Measurements from ENCODE around the gene DRP2.
"Not testable (repeated sequence)": the region's sequence is repeated elsewhere in the genome, so short reads cannot be mapped to it uniquely, and the experiment has no call there.

DRP2 gene, protein sequence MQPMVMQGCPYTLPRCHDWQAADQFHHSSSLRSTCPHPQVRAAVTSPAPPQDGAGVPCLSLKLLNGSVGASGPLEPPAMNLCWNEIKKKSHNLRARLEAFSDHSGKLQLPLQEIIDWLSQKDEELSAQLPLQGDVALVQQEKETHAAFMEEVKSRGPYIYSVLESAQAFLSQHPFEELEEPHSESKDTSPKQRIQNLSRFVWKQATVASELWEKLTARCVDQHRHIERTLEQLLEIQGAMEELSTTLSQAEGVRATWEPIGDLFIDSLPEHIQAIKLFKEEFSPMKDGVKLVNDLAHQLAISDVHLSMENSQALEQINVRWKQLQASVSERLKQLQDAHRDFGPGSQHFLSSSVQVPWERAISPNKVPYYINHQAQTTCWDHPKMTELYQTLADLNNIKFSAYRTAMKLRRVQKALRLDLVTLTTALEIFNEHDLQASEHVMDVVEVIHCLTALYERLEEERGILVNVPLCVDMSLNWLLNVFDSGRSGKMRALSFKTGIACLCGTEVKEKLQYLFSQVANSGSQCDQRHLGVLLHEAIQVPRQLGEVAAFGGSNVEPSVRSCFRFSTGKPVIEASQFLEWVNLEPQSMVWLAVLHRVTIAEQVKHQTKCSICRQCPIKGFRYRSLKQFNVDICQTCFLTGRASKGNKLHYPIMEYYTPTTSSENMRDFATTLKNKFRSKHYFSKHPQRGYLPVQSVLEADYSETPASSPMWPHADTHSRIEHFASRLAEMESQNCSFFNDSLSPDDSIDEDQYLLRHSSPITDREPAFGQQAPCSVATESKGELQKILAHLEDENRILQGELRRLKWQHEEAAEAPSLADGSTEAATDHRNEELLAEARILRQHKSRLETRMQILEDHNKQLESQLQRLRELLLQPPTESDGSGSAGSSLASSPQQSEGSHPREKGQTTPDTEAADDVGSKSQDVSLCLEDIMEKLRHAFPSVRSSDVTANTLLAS

DNA sequence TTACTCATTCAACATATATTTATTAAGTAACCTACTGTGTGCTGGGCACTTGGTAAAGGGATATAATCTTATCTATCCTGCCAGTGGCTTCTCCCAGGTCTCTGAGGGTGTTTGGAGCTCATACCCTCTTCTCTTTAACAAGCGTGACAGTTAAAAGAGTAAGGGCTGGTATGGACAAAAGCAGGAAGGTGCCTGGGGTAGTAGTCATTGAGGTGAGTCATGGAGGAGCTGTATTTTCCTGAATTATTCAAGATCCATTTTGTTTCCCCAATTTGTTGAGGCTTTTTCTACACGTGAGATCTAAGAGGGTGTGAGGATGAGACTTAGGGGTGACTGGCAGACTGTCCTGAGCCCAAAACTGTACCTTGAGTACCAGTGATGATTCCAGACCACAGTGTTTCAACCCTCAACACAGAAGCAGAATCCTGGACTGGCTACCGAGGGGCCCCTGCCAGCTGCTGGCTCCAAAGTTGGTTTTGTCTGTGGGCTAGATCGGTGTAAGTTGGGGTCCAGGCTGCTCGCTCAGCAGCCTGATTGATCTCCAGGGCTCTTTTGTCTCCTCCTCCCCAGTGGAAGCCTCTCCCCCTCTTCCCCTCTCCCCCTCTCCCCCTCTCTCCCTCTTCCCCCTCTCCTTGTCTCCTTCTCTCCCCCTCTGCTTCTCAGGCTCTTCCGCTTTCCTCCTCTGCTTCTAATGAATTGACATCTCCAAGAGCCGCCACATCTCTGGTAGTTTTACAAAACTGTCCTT is at the start of gene DRP2:
DRP2 (plus strand) TSS at position 671 of the 748 bp plus-strand sequence. CDS start 11,862 bp downstream, outside the sequence.
- Histone ChIP-seq H3K4me3 (ENCODE audit: low read length) (peak within 1 kb of the TSS; percentile 51), H3K4me1 (ENCODE audit: insufficient read depth, low read length) (peaks cover 4% of the 10 kb centered on the region), H3K36me3 (ENCODE audit: insufficient read depth, low read length) (no peaks in the 10 kb centered on the region), H3K27me3 (ENCODE audit: insufficient read depth, low read length) (no peaks in the 10 kb centered on the region), H3K9me3 (ENCODE audit: low read length) (no peaks in the 10 kb centered on the region), H2AFZ (ENCODE audit: low read depth, low read length) (peak within 1 kb of the TSS; percentile 29)

DNA sequence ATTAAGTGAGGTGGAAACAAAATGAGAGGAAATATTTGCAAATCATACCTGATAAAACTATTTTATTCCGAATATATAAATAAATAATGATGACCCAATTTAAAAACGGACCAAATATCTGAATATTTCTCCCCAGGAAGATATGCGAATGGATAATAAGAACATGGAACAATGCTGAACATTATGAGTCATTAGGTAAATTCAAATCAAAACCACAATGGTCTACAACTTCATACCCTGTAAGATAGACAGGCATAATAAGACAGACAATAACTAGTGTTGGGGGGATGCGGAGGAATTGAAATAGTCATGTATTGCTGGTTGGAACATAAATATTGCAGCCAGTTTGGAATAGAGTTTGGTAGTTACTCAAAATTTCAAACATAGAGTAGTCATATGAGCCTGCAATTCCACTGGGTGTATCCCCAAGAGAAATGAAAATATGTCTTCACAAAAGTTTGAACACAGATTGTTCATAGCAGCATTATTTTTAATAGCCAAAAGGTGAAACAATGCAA is 47.6 kb upstream of the DRP2 start:
- H2AFZ ChIP-seq (ENCODE audit: low read depth, low read length): no peak overlapping the region
- H3K4me3 ChIP-seq (ENCODE audit: low read length): no peak overlapping the region
- no peaks in the 10 kb centered on the region for H3K27me3 ChIP-seq (ENCODE audit: insufficient read depth, low read length)
- H3K36me3 ChIP-seq (ENCODE audit: insufficient read depth, low read length): no peaks in the 10 kb centered on the region
- H3K4me1 ChIP-seq (ENCODE audit: insufficient read depth, low read length): no peaks in the 10 kb centered on the region
- H3K9me3 ChIP-seq (ENCODE audit: low read length): no peaks in the 10 kb centered on the region

DNA sequence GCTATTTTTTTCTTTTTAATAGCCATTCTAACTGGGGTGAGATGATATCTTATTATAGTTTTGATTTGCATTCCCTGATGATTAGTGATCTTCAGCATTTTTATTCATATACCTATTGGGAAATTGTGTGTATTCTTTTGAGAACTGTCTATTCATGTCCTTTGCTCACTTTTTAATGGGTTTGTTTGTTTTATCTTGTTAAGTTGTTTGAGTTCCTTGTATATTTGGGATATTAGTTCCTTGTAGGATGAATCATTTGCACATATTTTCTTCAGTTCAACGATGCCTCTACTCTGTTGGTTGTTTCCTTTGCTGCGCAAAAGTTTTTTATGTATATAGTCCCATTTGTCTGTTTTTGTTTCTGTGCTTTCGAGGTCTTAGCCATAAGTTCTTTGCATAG is 43.1 kb upstream of the DRP2 start:
- H3K9me3 ChIP-seq (ENCODE audit: low read length): no peaks in the 10 kb centered on the region
- H3K27me3 ChIP-seq (ENCODE audit: insufficient read depth, low read length): no peaks in the 10 kb centered on the region
- no peaks in the 10 kb centered on the region for H3K4me1 ChIP-seq (ENCODE audit: insufficient read depth, low read length)

GRCh38 chrX:101184876-101185275 is 34.7 kb upstream of the DRP2 start:
- H3K27me3 ChIP-seq (ENCODE audit: insufficient read depth, low read length); H3K36me3 ChIP-seq (ENCODE audit: insufficient read depth, low read length); H3K4me1 ChIP-seq (ENCODE audit: insufficient read depth, low read length); H3K4me3 ChIP-seq (ENCODE audit: low read length); H2AFZ ChIP-seq (ENCODE audit: low read depth, low read length); H3K9me3 ChIP-seq (ENCODE audit: low read length): not testable (repeated sequence)

More for the DNA sequence above, 43.1 kb upstream of the DRP2 start:
- Histone ChIP-seq H3K4me3 (ENCODE audit: low read length) (no peak overlapping the region), H2AFZ (ENCODE audit: low read depth, low read length) (no peak overlapping the region), H3K36me3 (ENCODE audit: insufficient read depth, low read length) (no peaks in the 10 kb centered on the region)

- not testable (repeated sequence) for H3K36me3 ChIP-seq (ENCODE audit: insufficient read depth, low read length); H2AFZ ChIP-seq (ENCODE audit: low read depth, low read length); H3K4me3 ChIP-seq (ENCODE audit: low read length); H3K27me3 ChIP-seq (ENCODE audit: insufficient read depth, low read length); H3K9me3 ChIP-seq (ENCODE audit: low read length); H3K4me1 ChIP-seq (ENCODE audit: insufficient read depth, low read length)
Measured at GRCh38 chrX:101187961-101188360, 31.6 kb upstream of the DRP2 start.

DNA sequence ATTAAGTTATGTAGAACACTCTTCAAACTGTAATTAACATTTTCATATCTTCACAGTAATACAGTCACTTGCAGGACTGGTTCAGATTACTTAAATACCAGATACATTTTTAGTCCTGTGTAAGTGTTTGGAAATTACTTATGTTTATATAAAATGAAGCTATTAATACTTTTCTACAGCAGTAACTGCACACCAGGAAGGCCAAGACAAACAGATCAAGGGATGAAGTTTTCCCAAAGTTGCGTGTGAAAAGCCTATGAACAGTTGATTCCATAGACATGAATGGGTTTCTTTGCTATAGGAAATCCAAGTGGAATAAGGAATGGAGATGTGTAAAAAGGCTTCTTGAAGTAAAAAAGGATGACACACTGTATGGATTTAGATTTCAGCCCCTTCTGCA is 28.9 kb upstream of the DRP2 start:
- Histone ChIP-seq H3K9me3 (ENCODE audit: low read length) (no peaks in the 10 kb centered on the region), H3K36me3 (ENCODE audit: insufficient read depth, low read length) (no peaks in the 10 kb centered on the region), H3K27me3 (ENCODE audit: insufficient read depth, low read length) (no peaks in the 10 kb centered on the region), H3K4me1 (ENCODE audit: insufficient read depth, low read length) (no peaks in the 10 kb centered on the region), H3K4me3 (ENCODE audit: low read length) (no peak overlapping the region), H2AFZ (ENCODE audit: low read depth, low read length) (no peak overlapping the region)

DNA sequence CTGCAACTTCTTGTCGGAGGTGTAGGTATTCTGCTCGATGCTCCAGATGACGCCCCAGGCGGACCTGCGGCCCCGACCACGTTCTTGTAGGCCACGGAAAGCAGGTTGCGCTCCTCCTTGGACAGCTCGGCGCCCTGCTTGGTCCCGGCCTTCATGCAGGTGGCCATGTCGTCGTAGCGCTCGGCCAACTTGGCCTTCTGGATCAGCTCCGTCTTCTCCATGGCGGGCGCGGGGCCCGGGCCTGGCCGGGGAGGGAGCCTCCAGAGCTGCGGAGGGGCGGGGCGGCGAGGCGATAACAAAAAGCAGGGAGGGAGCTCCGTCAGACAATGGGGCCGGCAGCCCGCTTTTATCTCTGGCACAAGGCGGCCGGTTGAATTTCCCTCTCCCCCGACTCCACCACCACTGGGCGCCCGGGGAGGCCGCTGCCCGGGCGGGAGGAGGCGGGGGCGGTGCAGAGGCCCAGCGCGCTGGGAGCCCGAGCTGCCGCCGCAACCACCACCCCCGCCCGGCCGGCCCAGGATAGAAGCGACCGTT is 28.3 kb upstream of the DRP2 start:
- no peaks in the 10 kb centered on the region for H3K9me3 ChIP-seq (ENCODE audit: low read length)
- no peaks in the 10 kb centered on the region for H3K36me3 ChIP-seq (ENCODE audit: insufficient read depth, low read length)
- H3K4me3 ChIP-seq (ENCODE audit: low read length): no peak overlapping the region
- no peaks in the 10 kb centered on the region for H3K27me3 ChIP-seq (ENCODE audit: insufficient read depth, low read length)
- H3K4me1 ChIP-seq (ENCODE audit: insufficient read depth, low read length): no peaks in the 10 kb centered on the region
- no peak overlapping the region for H2AFZ ChIP-seq (ENCODE audit: low read depth, low read length)

GRCh38 chrX:101195442-101196173 is 24.0 kb upstream of the DRP2 start:
- Histone ChIP-seq H2AFZ (ENCODE audit: low read depth, low read length) (no peak overlapping the region), H3K9me3 (ENCODE audit: low read length) (no peaks in the 10 kb centered on the region), H3K36me3 (ENCODE audit: insufficient read depth, low read length) (no peaks in the 10 kb centered on the region), H3K4me3 (ENCODE audit: low read length) (no peak overlapping the region), H3K4me1 (ENCODE audit: insufficient read depth, low read length) (no peaks in the 10 kb centered on the region), H3K27me3 (ENCODE audit: insufficient read depth, low read length) (no peaks in the 10 kb centered on the region)

DNA sequence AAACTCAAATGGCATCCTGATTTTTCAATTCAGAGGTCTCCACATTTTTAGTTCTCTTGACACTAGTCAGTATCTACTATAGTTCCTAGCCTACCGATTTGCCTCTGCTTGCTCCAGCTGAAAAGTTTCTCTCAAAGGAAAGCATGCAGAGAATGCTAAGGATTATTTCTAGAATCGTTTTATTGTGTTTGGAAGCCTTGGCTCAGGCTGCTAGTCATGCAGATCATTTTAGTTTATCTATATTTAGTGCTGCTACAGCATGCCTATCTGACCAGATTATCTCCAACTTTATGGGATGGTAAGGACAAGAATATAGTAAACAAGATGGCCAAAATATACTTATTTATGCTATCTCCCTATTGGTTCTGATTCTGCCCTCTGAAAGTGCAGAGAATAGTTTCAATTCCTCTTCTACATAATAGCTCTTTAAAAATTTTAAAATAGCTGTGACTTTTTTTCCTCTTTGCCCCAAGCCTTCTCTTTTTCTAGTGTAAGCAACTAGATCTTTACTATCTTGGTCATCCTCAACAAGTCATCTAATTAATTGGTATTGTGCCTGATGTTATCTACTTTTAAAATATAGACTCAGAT is 15.7 kb upstream of the DRP2 start:
- Histone ChIP-seq H2AFZ (ENCODE audit: low read depth, low read length) (peak overlapping the region; percentile 16), H3K36me3 (ENCODE audit: insufficient read depth, low read length) (no peaks in the 10 kb centered on the region), H3K9me3 (ENCODE audit: low read length) (no peaks in the 10 kb centered on the region), H3K27me3 (ENCODE audit: insufficient read depth, low read length) (no peaks in the 10 kb centered on the region), H3K4me3 (ENCODE audit: low read length) (no peak overlapping the region), H3K4me1 (ENCODE audit: insufficient read depth, low read length) (peaks cover 9% of the 10 kb centered on the region)

DNA sequence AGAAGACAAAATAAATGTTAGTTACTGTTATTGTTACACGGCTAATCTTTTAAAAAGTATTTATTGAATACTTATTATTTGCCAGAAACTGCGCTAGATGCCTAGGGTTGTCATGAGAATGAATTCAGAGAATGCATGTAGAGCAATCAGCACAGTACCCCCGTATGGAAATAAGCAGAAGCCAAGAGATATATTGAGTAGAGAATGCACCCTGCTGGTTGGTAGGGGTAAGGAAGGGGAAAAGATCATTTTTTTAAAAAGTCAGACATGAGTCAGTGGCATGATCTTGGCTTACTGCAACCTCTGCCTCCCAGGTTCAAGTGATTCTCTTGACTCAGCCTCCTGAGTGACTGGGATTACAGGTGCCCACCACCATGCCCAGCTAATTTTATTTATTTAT is 13.1 kb upstream of the DRP2 start:
- H3K9me3 ChIP-seq (ENCODE audit: low read length): no peaks in the 10 kb centered on the region
- no peaks in the 10 kb centered on the region for H3K27me3 ChIP-seq (ENCODE audit: insufficient read depth, low read length)
- no peak overlapping the region for H3K4me3 ChIP-seq (ENCODE audit: low read length)

DNA sequence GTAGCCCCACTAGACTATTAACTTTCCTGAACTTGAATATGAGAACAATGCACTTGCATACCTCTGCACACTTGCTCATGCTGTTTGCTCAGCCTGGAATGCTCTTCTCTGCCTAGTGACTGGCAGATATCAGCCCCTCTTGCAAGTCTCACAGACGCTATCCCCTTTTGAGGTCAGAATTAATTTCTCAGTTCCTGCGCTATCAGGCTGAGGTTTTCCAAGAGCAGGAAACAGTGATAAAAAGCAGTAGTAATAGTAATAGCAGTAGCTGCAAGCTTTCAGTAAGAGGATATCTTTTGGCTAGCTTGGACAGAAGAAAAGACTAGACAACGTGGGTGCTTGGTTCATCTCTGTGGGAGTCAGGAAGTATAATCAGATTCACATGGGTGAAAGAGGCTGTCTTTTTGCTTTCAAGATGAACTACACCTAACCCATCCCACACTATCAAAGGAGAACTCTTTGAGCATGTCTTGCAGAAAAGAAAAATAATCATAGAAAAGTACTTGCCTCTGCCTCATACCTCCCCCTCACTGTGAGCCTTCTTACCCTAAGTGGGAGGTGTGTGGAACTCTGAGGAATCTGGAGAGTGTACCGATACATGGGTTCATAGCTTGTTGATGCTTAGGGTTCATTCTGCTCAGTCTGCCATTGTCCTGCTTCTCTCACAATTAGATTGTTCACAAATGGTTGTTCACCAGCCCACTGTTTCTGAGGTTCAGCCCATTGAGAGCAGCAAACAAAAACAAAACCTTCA is 11.3 kb upstream of the DRP2 start:
- no peaks in the 10 kb centered on the region for H3K36me3 ChIP-seq (ENCODE audit: insufficient read depth, low read length)
- no peaks in the 10 kb centered on the region for H3K27me3 ChIP-seq (ENCODE audit: insufficient read depth, low read length)
- peaks cover 9% of the 10 kb centered on the region for H3K4me1 ChIP-seq (ENCODE audit: insufficient read depth, low read length)
- no peaks in the 10 kb centered on the region for H3K9me3 ChIP-seq (ENCODE audit: low read length)
- H3K4me3 ChIP-seq (ENCODE audit: low read length): no peak overlapping the region
- H2AFZ ChIP-seq (ENCODE audit: low read depth, low read length): no peak overlapping the region

More for the DNA sequence above, 13.1 kb upstream of the DRP2 start:
- Histone ChIP-seq H3K4me1 (ENCODE audit: insufficient read depth, low read length) (peaks cover 9% of the 10 kb centered on the region), H2AFZ (ENCODE audit: low read depth, low read length) (no peak overlapping the region), H3K36me3 (ENCODE audit: insufficient read depth, low read length) (no peaks in the 10 kb centered on the region)

All from neuron (in vitro differentiated cells).